MM.1S (cell line): Measurements from ENCODE around the gene SHISA9.

Source experiments
- EZH2phosphoT487 ChIP-seq: fragments of 300-600 bp; sonication (generic); IDR thresholded peaks from 2 replicates; pipeline ENCODE4 v1.6.1; 2018; ENCODE audit warnings: antibody characterized with exemption, low read length
- TF ChIP-seq, protein P1 (sequence below): fragments of 300-600 bp; sonication (generic); IDR thresholded peaks from 2 replicates; pipeline ENCODE4 v1.5.1; 2016; ENCODE audit warnings: antibody characterized with exemption, low read length, mixed read lengths

GRCh38 chr16:12907670-12908233, 6.4 kb downstream of the SHISA9 start:
- TF ChIP-seq EZH2phosphoT487, result no peak
- TF ChIP-seq, protein P1, sequence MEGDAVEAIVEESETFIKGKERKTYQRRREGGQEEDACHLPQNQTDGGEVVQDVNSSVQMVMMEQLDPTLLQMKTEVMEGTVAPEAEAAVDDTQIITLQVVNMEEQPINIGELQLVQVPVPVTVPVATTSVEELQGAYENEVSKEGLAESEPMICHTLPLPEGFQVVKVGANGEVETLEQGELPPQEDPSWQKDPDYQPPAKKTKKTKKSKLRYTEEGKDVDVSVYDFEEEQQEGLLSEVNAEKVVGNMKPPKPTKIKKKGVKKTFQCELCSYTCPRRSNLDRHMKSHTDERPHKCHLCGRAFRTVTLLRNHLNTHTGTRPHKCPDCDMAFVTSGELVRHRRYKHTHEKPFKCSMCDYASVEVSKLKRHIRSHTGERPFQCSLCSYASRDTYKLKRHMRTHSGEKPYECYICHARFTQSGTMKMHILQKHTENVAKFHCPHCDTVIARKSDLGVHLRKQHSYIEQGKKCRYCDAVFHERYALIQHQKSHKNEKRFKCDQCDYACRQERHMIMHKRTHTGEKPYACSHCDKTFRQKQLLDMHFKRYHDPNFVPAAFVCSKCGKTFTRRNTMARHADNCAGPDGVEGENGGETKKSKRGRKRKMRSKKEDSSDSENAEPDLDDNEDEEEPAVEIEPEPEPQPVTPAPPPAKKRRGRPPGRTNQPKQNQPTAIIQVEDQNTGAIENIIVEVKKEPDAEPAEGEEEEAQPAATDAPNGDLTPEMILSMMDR, result no peak
